ENCODE results near the gene RBBP7. TPM values are rescaled to one million over a fixed set of nuclear protein-coding genes. Genes with fewer than 3 reads are reported as not detected.

Gene RBBP7
- total RNA-seq, 1 donor from 2014 or later, result 235 TPM

DNA sequence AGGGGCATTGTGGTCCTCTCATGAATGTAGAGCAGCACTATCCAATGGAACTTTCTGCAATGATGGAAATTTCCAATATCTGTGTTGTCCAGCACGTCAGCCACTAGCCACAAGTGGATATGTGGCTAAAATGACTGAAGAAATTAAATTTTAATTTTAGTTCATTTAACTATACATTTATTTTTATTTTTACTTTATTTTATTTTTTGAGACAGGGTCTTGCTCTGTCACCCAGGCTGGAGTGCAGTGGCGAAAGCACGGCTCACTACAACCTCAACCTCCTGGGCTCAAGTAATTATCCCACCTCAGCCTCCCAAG, 13.3 kb upstream of the RBBP7 start:
- peaks cover 9% of the 10 kb centered on the region for H3K4me1 Mint-ChIP-seq (ENCODE audit: low read depth)
- peak overlapping the region; percentile 85 for H3K4me3 Mint-ChIP-seq (ENCODE audit: low read depth)
- DNase-seq (ENCODE audit: low spot score, unreplicated experiment), result no peak
- H3K27me3 Mint-ChIP-seq, result peaks cover 3% of the 10 kb centered on the region
- TF ChIP-seq, protein P1, sequence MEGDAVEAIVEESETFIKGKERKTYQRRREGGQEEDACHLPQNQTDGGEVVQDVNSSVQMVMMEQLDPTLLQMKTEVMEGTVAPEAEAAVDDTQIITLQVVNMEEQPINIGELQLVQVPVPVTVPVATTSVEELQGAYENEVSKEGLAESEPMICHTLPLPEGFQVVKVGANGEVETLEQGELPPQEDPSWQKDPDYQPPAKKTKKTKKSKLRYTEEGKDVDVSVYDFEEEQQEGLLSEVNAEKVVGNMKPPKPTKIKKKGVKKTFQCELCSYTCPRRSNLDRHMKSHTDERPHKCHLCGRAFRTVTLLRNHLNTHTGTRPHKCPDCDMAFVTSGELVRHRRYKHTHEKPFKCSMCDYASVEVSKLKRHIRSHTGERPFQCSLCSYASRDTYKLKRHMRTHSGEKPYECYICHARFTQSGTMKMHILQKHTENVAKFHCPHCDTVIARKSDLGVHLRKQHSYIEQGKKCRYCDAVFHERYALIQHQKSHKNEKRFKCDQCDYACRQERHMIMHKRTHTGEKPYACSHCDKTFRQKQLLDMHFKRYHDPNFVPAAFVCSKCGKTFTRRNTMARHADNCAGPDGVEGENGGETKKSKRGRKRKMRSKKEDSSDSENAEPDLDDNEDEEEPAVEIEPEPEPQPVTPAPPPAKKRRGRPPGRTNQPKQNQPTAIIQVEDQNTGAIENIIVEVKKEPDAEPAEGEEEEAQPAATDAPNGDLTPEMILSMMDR (IDR thresholded peaks at IDR 0.05; ENCODE audit: unreplicated experiment), result no peak
- H3K9me3 Mint-ChIP-seq (ENCODE audit: low read depth), result no peaks in the 10 kb centered on the region
- no peaks in the 10 kb centered on the region for H3K36me3 Mint-ChIP-seq (ENCODE audit: insufficient read depth)
- H3K27ac Mint-ChIP-seq, result no peak overlapping the region

DNA sequence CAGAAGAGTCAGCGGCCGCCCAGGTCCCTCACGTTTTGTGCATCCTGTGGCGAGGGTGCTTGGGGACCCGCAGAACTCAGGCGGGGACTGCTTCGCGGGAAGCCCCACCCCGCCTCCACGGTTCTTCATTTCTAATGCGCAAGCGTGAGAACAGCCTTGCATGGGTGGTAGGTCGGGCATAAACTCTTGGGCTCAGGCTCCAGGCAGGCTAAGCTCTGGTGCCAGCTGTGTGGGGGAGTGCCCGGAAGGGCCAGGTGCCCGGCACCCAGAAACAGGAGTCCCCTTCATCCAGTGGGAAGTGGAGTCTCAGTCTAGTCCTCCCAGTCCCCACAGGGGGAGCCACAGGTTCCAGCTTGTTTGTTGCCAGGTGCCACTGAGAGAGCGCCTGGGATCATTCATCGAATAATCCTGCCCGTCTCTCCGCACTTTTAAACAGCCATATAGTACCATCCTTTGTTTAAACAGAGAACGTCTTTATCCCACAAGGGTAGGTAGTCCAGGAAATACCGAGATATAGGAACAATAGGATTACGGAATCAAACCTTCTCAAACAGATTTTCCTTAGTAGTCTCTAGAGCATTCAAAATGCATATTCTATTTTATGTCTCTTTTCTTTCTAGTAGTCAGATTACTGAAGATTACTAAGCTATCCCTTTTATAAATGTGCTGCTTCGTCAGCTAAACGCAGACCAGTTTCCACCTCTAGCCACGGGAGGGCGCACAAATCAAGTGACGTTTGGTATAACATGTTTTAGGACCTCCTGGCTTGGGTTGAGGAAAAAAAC, 12.7 kb upstream of the RBBP7 start:
- H3K27ac Mint-ChIP-seq, result peak overlapping the region; percentile 93
- H3K4me3 Mint-ChIP-seq (ENCODE audit: low read depth), result peak overlapping the region; percentile 85
- H3K36me3 Mint-ChIP-seq (ENCODE audit: insufficient read depth), result no peaks in the 10 kb centered on the region
- no peaks in the 10 kb centered on the region for H3K9me3 Mint-ChIP-seq (ENCODE audit: low read depth)
- TF ChIP-seq, protein P1 (IDR thresholded peaks at IDR 0.05; ENCODE audit: unreplicated experiment), result peak; percentile 86
- H3K4me1 Mint-ChIP-seq (ENCODE audit: low read depth), result peaks cover 9% of the 10 kb centered on the region
- peak; percentile 59 for DNase-seq (ENCODE audit: low spot score, unreplicated experiment)
- peaks cover 4% of the 10 kb centered on the region for H3K27me3 Mint-ChIP-seq

DNA sequence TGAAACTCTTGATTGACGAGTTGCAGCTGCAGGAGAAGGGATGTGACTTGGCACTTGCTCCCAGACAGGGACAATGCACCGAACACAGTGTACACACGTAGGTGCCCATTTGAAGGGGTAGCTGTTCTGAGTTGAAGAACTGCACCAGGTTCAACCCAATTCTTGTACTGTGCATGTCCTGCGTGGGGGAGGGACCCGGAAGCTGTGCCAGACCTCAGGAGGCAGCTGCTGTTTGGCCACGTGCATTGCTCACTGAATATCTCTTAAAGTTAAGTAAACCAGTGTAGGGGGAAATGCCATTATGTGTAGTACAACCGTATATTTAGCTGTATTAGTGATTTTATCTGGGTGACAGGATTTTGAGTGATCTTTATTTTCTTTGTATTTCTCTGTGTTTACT, 12.0 kb upstream of the RBBP7 start:
- Mint-ChIP-seq H3K4me1 (ENCODE audit: low read depth) (peaks cover 9% of the 10 kb centered on the region), H3K27ac (peak overlapping the region; percentile 84), H3K36me3 (ENCODE audit: insufficient read depth) (no peaks in the 10 kb centered on the region), H3K27me3 (peaks cover 9% of the 10 kb centered on the region), H3K4me3 (ENCODE audit: low read depth) (peak overlapping the region; percentile 85), H3K9me3 (ENCODE audit: low read depth) (no peaks in the 10 kb centered on the region)
- DNase-seq (ENCODE audit: low spot score, unreplicated experiment), result no peak
- TF ChIP-seq, protein P1 (IDR thresholded peaks at IDR 0.05; ENCODE audit: unreplicated experiment), result no peak

DNA sequence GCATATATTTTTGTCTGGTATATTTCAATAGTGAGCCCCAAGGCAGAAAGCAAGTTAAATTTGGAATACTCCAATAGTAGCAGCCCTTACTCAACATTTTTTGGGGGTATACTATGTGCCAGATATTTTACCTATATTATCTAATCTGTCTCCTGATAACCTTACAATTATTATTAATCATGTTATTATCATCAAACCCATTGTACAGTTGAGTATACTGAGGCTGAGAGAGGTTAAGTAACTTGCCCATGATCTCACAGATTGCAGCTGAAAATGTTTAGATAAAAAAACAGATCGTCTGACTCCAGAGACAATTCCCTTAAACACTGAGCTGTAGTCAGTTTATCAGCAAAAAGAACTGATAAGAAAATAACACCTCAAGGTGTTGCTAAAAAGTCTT, 6.5 kb upstream of the RBBP7 start:
- Mint-ChIP-seq H3K4me3 (ENCODE audit: low read depth) (no peak overlapping the region), H3K9me3 (ENCODE audit: low read depth) (no peaks in the 10 kb centered on the region), H3K36me3 (ENCODE audit: insufficient read depth) (no peaks in the 10 kb centered on the region), H3K27ac (no peak overlapping the region), H3K4me1 (ENCODE audit: low read depth) (peaks cover 11% of the 10 kb centered on the region), H3K27me3 (peaks cover 21% of the 10 kb centered on the region)
- no peak for DNase-seq (ENCODE audit: low spot score, unreplicated experiment)
- TF ChIP-seq, protein P1 (IDR thresholded peaks at IDR 0.05; ENCODE audit: unreplicated experiment), result no peak

DNA sequence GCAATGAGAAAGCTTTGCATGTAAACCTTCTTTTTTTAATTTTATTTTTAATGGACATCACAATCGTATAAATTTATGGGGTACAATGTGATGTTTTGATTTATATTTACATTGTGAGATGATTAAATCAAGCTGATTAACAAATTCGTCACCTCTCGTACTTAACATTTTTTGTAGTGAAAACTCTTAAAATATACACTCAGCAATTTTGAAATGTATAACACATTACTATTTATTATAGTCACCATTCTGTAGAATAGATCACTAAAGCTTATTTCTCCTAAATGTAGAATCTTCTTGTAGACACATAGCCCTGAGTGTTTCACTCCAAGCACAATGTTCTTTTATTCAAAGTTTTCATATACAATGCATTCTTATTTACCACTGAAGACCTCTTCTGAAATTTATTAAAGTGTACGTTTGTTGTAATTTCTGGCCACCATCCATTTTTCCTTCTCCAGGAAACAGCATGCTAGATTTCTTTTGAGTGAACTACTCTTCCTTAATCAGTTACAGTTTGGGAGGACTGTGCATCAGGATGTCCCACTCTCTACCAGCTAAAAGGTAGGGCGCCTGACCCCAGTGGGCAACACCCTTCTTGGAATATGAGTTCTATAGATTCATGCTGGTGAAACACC, 4.4 kb upstream of the RBBP7 start:
- H3K27ac Mint-ChIP-seq, result no peak overlapping the region
- H3K36me3 Mint-ChIP-seq (ENCODE audit: insufficient read depth), result no peaks in the 10 kb centered on the region
- no peaks in the 10 kb centered on the region for H3K9me3 Mint-ChIP-seq (ENCODE audit: low read depth)
- TF ChIP-seq, protein P1 (IDR thresholded peaks at IDR 0.05; ENCODE audit: unreplicated experiment), result no peak
- H3K4me3 Mint-ChIP-seq (ENCODE audit: low read depth), result no peak overlapping the region
- DNase-seq (ENCODE audit: low spot score, unreplicated experiment), result no peak
- H3K27me3 Mint-ChIP-seq, result peaks cover 21% of the 10 kb centered on the region
- H3K4me1 Mint-ChIP-seq (ENCODE audit: low read depth), result peaks cover 19% of the 10 kb centered on the region

Data from progenitor cell of endocrine pancreas (in vitro differentiated cells).